BE2C (cell line): ENCODE measurements around the gene POF1B. TPM values are rescaled to one million over a fixed set of nuclear protein-coding genes. Genes with fewer than 3 reads are reported as not detected.

Source experiments
- DNase-seq: peaks from one replicate; pipeline ENCODE4 v3.0.0-alpha.2; 2020
- H3K27me3 ChIP-seq: fragments of 250-450 bp; sonication (Bioruptor Pico); 2 replicates; pipeline ENCODE4 v1.5.1; 2020; ENCODE audit warnings: mild to moderate bottlenecking
- H3K36me3 ChIP-seq: fragments of 250-450 bp; sonication (Bioruptor Pico); 2 replicates; pipeline ENCODE4 v1.5.1; 2020; ENCODE audit warnings: mild to moderate bottlenecking
- H3K4me1 ChIP-seq: fragments of 250-450 bp; sonication (Bioruptor Pico); 2 replicates; pipeline ENCODE4 v1.5.1; 2020
- H3K4me3 ChIP-seq: 2 replicates; pipeline ENCODE4 v1.5.1; 2011; ENCODE audit warnings: low read depth, low read length
- H3K9me3 ChIP-seq: fragments of 250-450 bp; sonication (Bioruptor Pico); 2 replicates; pipeline ENCODE4 v1.5.1; 2020
- polyA plus RNA-seq: library from polyadenylated mRNA; unstranded; fragments of >200 nt; gene quantifications from one replicate; pipeline ENCODE4 v1.2.1, GENCODE V29; 2012; ENCODE audit warnings: low read depth, missing spikeins; ENCODE audit not compliant: insufficient read length, insufficient read depth
- TF ChIP-seq, protein P1 (sequence below): IDR thresholded peaks from 2 replicates; pipeline ENCODE4 v1.5.1; 2012; ENCODE audit warnings: mild to moderate bottlenecking, low read depth, low read length

POF1B gene, protein sequence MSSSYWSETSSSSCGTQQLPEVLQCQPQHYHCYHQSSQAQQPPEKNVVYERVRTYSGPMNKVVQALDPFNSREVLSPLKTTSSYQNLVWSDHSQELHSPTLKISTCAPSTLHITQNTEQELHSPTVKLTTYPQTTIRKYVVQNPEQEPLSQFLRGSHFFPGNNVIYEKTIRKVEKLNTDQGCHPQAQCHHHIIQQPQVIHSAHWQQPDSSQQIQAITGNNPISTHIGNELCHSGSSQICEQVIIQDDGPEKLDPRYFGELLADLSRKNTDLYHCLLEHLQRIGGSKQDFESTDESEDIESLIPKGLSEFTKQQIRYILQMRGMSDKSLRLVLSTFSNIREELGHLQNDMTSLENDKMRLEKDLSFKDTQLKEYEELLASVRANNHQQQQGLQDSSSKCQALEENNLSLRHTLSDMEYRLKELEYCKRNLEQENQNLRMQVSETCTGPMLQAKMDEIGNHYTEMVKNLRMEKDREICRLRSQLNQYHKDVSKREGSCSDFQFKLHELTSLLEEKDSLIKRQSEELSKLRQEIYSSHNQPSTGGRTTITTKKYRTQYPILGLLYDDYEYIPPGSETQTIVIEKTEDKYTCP
- polyA plus RNA-seq, result 0.29 TPM

- TF ChIP-seq, protein P1, sequence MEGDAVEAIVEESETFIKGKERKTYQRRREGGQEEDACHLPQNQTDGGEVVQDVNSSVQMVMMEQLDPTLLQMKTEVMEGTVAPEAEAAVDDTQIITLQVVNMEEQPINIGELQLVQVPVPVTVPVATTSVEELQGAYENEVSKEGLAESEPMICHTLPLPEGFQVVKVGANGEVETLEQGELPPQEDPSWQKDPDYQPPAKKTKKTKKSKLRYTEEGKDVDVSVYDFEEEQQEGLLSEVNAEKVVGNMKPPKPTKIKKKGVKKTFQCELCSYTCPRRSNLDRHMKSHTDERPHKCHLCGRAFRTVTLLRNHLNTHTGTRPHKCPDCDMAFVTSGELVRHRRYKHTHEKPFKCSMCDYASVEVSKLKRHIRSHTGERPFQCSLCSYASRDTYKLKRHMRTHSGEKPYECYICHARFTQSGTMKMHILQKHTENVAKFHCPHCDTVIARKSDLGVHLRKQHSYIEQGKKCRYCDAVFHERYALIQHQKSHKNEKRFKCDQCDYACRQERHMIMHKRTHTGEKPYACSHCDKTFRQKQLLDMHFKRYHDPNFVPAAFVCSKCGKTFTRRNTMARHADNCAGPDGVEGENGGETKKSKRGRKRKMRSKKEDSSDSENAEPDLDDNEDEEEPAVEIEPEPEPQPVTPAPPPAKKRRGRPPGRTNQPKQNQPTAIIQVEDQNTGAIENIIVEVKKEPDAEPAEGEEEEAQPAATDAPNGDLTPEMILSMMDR, result no peak
- no peak within 1 kb of the TSS for H3K4me3 ChIP-seq
- H3K4me1 ChIP-seq, result no peaks in the 10 kb centered on the region
- no peaks in the 10 kb centered on the region for H3K36me3 ChIP-seq
- H3K9me3 ChIP-seq, result no peaks in the 10 kb centered on the region
- DNase-seq, result no peak
- no peaks in the 10 kb centered on the region for H3K27me3 ChIP-seq
These were observed at the start of gene POF1B for GRCh38 chrX:85379174-85379907. Gene POF1B (minus strand): TSS chrX:85379665. CDS start chrX:85379454, 211 bp downstream.

GRCh38 chrX:85429066-85429465, 49.6 kb upstream of the POF1B start:
- TF ChIP-seq, protein P1, result no peak
- H3K4me1 ChIP-seq, result no peaks in the 10 kb centered on the region
- no peaks in the 10 kb centered on the region for H3K9me3 ChIP-seq
- DNase-seq, result no peak
- H3K27me3 ChIP-seq, result no peaks in the 10 kb centered on the region
- H3K4me3 ChIP-seq, result no peak overlapping the region
- no peaks in the 10 kb centered on the region for H3K36me3 ChIP-seq

DNA sequence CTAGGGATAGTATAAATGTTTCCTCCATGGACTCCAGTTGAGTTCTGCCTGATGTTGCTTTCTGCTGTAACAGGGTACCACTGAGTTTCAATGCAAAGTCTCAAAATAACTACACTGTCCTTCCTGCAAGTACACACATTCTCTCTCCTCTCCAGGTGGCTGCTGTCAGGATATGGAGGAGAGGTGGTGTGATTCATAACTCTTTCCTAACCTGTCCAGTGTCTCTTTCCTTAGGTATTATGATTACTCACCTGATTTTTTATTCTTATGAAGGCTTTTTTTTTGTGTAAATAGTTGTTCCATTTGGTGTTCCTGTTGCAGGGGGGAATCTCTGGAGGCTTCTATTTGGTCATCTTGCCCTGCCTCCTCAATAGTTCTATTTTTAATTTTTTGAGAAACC, 39.8 kb upstream of the POF1B start:
- Histone ChIP-seq H3K4me3 (no peak overlapping the region), H3K4me1 (no peaks in the 10 kb centered on the region), H3K9me3 (no peaks in the 10 kb centered on the region), H3K27me3 (no peaks in the 10 kb centered on the region), H3K36me3 (no peaks in the 10 kb centered on the region)
- DNase-seq, result no peak
- TF ChIP-seq, protein P1, result no peak

GRCh38 chrX:85391878-85392238, 12.4 kb upstream of the POF1B start:
- no peak overlapping the region for H3K4me3 ChIP-seq
- H3K9me3 ChIP-seq, result no peaks in the 10 kb centered on the region
- H3K27me3 ChIP-seq, result no peaks in the 10 kb centered on the region
- no peaks in the 10 kb centered on the region for H3K4me1 ChIP-seq
- H3K36me3 ChIP-seq, result no peaks in the 10 kb centered on the region
- no peak for DNase-seq
- TF ChIP-seq, protein P1, result no peak

GRCh38 chrX:85391185-85391877, 11.9 kb upstream of the POF1B start:
- TF ChIP-seq, protein P1, result no peak
- no peak for DNase-seq
- H3K27me3 ChIP-seq, result no peaks in the 10 kb centered on the region
- no peaks in the 10 kb centered on the region for H3K4me1 ChIP-seq
- H3K9me3 ChIP-seq, result no peaks in the 10 kb centered on the region
- no peak overlapping the region for H3K4me3 ChIP-seq
- H3K36me3 ChIP-seq, result no peaks in the 10 kb centered on the region
